Panc1 (cell line): ENCODE data around the gene CDYL2.

Experiments
- POLR2AphosphoS5 ChIP-seq: IDR thresholded peaks from 2 replicates; pipeline ENCODE4 v1.6.1; 2012; ENCODE audit warnings: mild to moderate bottlenecking, low read depth, low read length, moderate library complexity
- TCF7L2 ChIP-seq: IDR thresholded peaks from 2 replicates; pipeline ENCODE4 v1.6.1; 2011; ENCODE audit warnings: mild to moderate bottlenecking, low read depth, low read length, inconsistent platforms
- TF ChIP-seq, protein P1 (sequence below): fragments of 450-650 bp; IDR thresholded peaks from 2 replicates; pipeline ENCODE4 v1.5.1; 2017; ENCODE audit warnings: mild to moderate bottlenecking

DNA sequence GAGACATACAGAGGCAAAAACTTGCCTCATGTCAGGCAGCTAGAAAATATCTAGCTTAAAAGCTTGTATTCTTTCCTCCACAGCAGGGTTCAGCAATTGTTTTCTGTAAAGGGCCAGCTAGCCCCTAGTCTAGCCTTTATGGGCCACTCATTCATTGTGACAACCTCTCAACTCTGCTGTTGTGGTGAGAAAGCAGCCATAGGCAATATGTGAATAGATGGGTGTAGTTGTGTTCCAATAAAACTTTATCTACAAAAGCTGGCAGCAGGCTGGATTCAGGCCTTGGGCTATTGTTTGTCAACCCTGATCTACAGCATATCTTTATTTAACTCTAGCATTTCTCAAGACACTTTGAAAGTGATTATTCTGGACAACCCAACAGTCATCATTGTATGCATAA is 46.4 kb upstream of the CDYL2 start:
- TF ChIP-seq, protein P1, sequence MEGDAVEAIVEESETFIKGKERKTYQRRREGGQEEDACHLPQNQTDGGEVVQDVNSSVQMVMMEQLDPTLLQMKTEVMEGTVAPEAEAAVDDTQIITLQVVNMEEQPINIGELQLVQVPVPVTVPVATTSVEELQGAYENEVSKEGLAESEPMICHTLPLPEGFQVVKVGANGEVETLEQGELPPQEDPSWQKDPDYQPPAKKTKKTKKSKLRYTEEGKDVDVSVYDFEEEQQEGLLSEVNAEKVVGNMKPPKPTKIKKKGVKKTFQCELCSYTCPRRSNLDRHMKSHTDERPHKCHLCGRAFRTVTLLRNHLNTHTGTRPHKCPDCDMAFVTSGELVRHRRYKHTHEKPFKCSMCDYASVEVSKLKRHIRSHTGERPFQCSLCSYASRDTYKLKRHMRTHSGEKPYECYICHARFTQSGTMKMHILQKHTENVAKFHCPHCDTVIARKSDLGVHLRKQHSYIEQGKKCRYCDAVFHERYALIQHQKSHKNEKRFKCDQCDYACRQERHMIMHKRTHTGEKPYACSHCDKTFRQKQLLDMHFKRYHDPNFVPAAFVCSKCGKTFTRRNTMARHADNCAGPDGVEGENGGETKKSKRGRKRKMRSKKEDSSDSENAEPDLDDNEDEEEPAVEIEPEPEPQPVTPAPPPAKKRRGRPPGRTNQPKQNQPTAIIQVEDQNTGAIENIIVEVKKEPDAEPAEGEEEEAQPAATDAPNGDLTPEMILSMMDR = no peak
- TF ChIP-seq TCF7L2 = no peak
- no peak for TF ChIP-seq POLR2AphosphoS5
